ENCODE data around the gene DENND1A.
"Not testable (repeated sequence)": the region's sequence is repeated elsewhere in the genome, so short reads cannot be mapped to it uniquely, and the experiment has no call there.

The DENND1A gene

GRCh38 chr9:123418506-123418905 lies 511.4 kb downstream of the DENND1A start:
- no peak for DNase-seq

- no peak for DNase-seq
Measured at GRCh38 chr9:123418052-123418430, 511.9 kb downstream of the DENND1A start.

GRCh38 chr9:123417289-123418051 lies 512.5 kb downstream of the DENND1A start:
- no peak for DNase-seq

DNA sequence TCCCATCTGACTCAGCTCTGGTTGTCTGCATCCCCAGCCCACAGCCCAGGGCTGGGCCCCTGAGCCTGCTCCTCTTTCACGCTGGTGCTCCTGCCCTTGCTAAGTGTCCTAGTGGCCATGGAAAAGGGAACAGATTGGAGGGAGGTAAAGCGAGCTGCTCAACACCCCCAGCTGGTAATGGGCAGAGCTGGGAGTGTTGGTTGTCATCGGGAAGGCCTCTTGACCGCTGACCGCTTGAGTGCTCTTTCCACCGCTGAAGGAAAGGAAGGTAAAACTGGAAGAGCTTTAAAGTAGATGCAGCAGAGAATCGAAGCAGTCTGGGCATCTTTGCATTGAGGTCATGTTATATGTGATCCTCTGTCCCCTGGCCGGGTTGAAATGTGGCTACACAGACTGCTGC lies 513.8 kb downstream of the DENND1A start:
- DNase-seq: no peak

DNA sequence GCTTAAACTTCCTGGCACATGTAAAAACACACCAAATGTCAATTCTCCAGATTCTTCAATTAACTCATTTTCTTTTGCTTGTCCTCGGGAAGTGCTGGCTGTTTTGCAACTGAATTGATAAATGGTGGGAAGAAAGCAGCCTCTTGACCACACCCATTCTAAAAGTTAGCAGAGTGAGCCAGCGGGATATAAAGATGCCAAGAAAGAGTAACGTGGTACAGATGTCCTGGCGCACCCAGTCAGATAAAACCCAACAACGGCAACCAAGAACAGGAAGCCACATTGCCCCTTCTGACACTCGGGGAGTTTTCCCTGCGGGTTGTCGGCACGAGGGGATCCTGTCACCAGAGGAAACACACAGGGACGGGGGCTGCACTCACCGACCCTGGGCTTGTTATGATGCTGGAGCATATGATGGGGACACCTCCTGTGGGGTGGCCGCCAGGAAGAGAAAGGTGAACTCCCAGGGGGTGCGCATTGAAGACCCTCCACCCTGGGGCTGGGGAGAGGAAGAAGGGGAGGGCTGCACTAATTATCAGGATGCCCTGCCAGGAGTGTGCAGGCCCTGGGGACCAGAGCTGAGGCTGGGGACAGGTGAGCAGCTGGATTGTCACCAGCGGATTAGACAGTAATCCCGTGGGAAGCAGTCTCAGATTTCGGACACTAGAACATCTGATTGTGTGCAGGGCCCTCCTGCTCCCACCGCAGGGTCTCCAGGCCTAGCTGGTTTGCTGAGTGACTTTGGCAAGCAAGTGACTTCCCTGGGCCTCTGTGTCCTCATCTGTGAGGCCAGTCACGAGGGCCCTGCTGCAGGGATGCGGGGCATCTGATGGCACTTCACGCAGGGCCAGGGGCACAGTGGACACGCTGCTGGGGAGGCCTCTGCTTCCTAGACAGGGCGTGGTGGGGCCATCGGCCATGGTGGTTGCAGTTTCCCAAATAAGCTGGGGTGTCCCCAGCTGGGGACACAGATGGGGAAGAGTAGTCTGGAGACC lies 514.7 kb downstream of the DENND1A start:
- no peak for DNase-seq

DNA sequence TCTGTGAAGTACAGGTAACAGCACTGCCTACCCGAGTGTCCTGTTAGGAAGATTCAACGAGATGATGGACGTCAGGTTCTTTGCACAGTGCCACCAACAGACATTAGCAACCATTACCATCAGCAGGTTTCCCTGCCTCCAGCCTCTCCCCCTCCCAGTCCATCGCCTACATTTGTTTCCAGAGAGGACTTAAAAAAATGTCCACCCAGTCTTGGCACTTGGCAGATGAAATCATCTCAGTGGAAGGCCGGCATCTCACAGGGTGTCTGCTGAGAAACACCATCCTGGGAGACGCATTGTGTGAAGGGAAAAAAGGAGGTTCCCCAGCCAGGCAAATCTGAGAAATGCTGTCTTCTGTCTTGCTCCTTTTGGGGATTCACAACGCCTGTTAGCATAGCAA lies 515.7 kb downstream of the DENND1A start:
- DNase-seq: no peak

DNA sequence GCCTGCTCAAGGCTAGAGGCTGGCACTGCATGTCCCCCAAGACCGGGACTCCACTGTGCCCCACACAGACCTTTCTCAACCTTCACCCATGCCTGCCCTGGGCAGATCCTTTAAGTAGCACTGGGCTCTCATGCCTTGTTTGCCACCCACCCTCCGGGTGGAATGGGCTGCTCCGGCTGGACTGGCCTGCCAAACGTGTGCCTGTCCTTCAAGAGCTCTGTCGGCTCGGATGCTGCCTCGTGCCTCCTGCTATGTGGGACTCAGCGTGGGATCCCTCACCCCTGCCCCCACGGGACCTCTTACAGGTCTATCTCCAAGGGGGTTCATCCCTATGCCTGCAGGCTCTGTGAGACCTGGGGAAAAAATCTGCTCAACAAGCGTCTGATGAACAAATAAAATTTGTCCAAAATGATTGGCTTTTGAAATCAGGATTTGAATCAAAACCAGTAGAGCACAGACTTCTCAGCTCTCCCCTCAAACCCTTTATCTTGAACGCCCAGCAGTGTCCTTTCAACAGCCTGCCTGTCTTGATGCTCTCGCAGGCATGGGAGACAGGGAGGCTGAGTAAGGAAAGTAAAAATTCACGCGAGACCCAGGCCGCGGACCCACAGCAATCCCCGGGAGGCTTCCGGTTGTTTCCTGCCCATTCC lies 517.6 kb downstream of the DENND1A start:
- DNase-seq: no peak

DNA sequence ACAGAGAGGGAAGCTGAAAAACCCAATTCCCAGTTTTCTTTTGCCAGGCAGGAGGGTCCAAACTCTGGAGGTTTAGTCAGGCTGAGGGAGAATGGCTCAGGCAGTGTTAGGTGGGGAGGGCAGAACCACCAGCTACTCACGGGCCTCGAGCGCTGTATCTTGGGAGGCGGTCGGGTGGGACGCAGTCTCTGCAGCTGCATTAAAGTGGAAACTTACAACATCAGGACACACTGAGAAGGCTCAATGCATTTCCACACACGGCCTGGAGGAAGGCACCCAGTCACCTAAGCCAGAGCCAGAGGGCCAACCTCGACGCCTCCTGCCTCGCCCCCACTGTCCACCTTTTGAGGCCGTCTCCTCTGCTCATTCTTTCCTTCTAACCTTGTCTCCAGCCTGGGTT lies 518.3 kb downstream of the DENND1A start:
- DNase-seq: no peak

GRCh38 chr9:123411191-123411590 lies 518.7 kb downstream of the DENND1A start:
- no peak for DNase-seq

DNA sequence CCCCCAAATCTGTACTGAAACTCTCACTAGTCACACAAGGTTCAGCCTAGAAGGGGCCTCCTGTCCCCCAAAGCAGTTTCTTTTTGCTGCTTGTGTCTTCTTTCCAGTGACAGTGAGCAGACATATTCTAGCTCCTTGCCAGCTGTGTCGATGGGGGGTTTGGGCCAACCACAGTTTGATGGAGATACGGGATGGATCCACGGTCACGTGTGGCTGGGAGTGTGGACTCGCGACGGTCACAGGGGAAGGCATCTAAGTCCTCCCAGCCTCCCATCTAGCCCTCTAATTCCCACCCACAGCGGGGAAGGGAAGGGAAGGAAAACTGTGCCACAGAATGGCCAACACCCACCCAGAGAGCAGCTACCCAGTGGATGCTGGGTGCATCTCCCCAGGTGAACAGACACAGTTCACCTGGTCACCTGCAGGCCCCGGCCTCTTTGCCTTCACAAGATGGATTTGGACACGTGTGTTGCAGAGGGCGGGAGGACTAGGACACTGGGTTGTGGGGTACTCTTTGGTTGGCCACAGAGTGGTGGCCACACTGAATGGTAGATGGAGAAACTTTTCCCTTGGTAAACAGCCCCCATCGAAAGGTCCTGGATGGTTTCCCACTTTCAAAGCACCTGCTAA lies 519.5 kb downstream of the DENND1A start:
- no peak for DNase-seq

DNA sequence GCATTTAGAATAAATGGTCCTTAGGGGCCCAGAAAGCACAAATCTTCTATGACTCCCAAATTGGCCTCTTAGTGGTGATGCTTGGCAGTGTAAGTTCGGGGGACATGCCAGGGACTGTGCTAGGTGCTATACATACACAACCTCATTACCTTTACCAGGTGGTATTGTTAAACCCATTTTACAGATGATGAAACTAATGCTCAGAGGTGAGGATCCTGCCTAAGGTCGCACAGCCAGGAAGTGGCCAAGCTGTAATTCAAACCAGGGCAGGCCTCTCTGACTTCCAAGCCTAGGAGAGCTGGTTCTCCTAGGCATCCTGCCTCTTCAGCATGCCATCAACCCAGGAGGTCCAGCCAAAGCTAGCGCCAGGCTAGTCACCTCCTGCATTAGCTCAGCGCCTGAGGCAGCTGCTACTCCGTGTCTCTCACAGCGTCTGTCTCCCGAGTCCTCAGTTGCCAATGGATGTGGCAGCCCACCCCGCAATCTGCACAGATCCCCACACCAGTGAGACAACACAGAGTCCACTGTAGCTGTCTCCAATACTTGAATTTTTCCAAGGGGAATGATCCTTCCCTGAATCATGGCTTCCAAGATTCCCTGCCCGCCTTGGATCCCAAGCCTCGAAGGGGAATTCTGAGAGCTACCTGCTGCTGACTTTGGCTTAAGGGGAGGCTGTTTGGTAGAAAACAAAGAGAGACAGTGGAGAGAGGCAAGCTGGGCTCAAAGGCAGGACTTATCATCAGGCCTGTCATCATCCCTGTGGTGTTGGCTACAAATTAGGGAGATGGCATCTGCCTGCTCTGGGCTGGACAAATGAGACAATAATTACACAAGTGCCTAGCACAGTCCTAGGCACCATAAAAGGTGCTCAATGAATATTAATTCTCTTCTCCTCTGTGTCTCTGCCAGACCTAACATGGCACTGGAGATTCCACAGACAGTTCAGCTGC lies 521.3 kb downstream of the DENND1A start:
- DNase-seq: no peak

- no peak for DNase-seq
Measured at GRCh38 chr9:123407217-123407851, 522.6 kb downstream of the DENND1A start.

- DNase-seq: no peak
Measured at GRCh38 chr9:123406691-123407216, 523.2 kb downstream of the DENND1A start.

DNA sequence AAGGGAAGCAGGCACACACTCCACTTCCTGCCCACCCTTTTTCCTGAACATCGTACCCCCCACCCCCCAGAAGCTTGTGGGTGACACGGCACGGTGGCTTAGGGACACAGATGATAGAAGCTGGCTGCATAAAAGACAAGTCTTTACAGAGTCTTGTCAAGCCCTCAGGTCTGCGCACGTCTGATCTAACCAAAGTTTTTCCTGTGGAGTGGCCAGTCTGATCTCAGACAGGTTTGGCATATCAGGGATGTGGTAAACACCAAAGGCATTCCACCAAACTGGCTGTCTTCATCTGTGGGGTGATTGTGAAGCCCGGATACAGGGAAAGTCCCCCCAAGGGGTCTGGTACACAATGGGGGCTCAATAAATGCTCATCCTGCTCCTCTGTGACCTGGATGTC lies 523.9 kb downstream of the DENND1A start:
- no peak for DNase-seq

GRCh38 chr9:123402981-123403509 lies 526.9 kb downstream of the DENND1A start:
- no peak for DNase-seq

DNA sequence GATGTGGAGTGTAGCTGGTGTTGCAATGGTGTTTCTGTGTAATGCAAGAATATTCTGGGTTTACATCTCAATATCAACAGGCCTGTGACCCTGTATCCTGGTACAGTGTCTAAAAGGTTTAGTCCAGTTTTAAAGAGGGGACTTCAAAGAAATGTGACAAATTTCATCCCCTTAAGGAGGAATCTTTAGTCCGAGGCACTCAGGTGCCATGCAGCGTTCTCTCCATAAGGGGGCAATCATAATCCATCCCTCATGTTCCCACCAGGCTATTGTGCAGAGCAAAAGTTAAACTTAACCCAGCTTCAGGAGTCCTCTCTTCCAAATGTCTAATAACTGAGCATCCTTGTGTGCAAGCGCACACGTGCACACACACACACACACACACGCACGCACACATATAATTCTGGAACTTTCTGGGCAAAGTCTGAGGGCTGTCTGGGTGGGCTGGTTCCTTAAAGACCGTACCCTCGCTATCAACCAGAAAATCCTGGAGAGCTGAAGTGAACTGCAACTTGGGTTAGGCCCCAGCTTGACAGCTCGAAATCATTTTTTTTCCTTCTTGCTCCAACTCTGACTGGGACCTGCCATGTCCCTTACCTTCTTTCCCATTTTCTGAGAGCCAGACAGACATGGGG lies 527.9 kb downstream of the DENND1A start:
- DNase-seq: peak; percentile 14 to 45

GRCh38 chr9:123400926-123401503 lies 528.9 kb downstream of the DENND1A start:
- no peak for DNase-seq

GRCh38 chr9:123399803-123400378 lies 530.0 kb downstream of the DENND1A start:
- no peak for DNase-seq

- DNase-seq: not testable (repeated sequence)
Measured at GRCh38 chr9:123398938-123399337, 531.0 kb downstream of the DENND1A start.
